Keratinocyte (primary cell): ENCODE measurements around the gene CASTOR1. TPM values are rescaled to one million over a fixed set of nuclear protein-coding genes. Genes with fewer than 3 reads are reported as not detected.

Source experiments
- DNase-seq: peaks from one replicate; pipeline ENCODE4 v3.0.0-alpha.2; 2011; ENCODE audit warnings: low read depth, missing footprints, low spot score
- FAIRE-seq: peaks from 2 replicates; lab custom pipeline; 2011; peaks lifted over from hg19 to GRCh38; lab: Jason Lieb, UNC
- H2AFZ ChIP-seq: 2 replicates; pipeline ENCODE4 v1.6.0; 2012; ENCODE audit warnings: low read length, control low read depth, inconsistent platforms; ENCODE audit not compliant: control insufficient read depth
- H3K27ac ChIP-seq: 2 replicates; pipeline ENCODE4 v1.5.1; 2011; ENCODE audit warnings: low read length; ENCODE audit not compliant: control insufficient read depth, insufficient read depth
- H3K27me3 ChIP-seq: 3 replicates; pipeline ENCODE4 v1.6.0; 2011; ENCODE audit warnings: low read length; ENCODE audit not compliant: control insufficient read depth, insufficient read depth; ENCODE audit errors: extremely low read depth
- H3K36me3 ChIP-seq, 2 experiments: 2 replicates in 1 of 2; 3 replicates in 1 of 2; pipeline ENCODE4 v1.5.1; 2011; ENCODE audit warnings: low read length in 2 of 2, mild to moderate bottlenecking in 1 of 2; ENCODE audit not compliant: control insufficient read depth in 2 of 2, insufficient read depth in 2 of 2; ENCODE audit errors: extremely low read depth in 1 of 2
- H3K4me1 ChIP-seq: 3 replicates; pipeline ENCODE4 v1.5.1; 2011; ENCODE audit warnings: low read length; ENCODE audit not compliant: control insufficient read depth, insufficient read depth; ENCODE audit errors: extremely low read depth
- H3K4me2 ChIP-seq: 3 replicates; pipeline ENCODE4 v1.6.0; 2011; ENCODE audit warnings: low read depth, low read length; ENCODE audit not compliant: control insufficient read depth, insufficient read depth; ENCODE audit errors: extremely low read depth
- H3K4me3 ChIP-seq, 3 experiments: fragments of 200-600 bp in 1 of 3; sonication (generic) in 1 of 3; 2 replicates in 2 of 3; 3 replicates in 1 of 3; pipeline ENCODE4 v1.5.1; 2011 to 2016; ENCODE audit warnings: low read length in 3 of 3, mild to moderate bottlenecking in 3 of 3, control low read depth in 2 of 3, inconsistent platforms in 1 of 3, low read depth in 1 of 3, mixed read lengths in 1 of 3, mixed run types in 1 of 3, moderate library complexity in 1 of 3; ENCODE audit not compliant: control insufficient read depth in 2 of 3, insufficient read depth in 2 of 3; ENCODE audit errors: extremely low read depth in 1 of 3
- H3K79me2 ChIP-seq: 2 replicates; pipeline ENCODE4 v1.6.0; 2012; ENCODE audit warnings: low read length; ENCODE audit not compliant: control insufficient read depth, insufficient read depth
- H3K9ac ChIP-seq: 3 replicates; pipeline ENCODE4 v1.6.0; 2011; ENCODE audit warnings: low read length; ENCODE audit not compliant: control insufficient read depth, insufficient read depth; ENCODE audit errors: extremely low read depth
- H3K9me1 ChIP-seq: 3 replicates; pipeline ENCODE4 v1.6.0; 2011; ENCODE audit warnings: low read length; ENCODE audit not compliant: control insufficient read depth, insufficient read depth; ENCODE audit errors: extremely low read depth
- H3K9me3 ChIP-seq: 2 replicates; pipeline ENCODE4 v1.5.1; 2012; ENCODE audit warnings: low read depth, low read length; ENCODE audit not compliant: control insufficient read depth
- H4K20me1 ChIP-seq: 3 replicates; pipeline ENCODE4 v1.6.0; 2011; ENCODE audit warnings: low read length; ENCODE audit not compliant: control insufficient read depth, insufficient read depth; ENCODE audit errors: extremely low read depth
- CTCF ChIP-seq, 3 experiments: IDR thresholded peaks in 1 of 3; conservative IDR thresholded peaks in 1 of 3; optimal IDR thresholded peaks in 1 of 3; 2 replicates in 2 of 3; 3 replicates in 1 of 3; pipeline versions ENCODE3 to v1.5.1; 2011; ENCODE audit warnings: low read length in 3 of 3, mild to moderate bottlenecking in 3 of 3, moderate library complexity in 2 of 3, control low read depth in 1 of 3, inconsistent platforms in 1 of 3; ENCODE audit not compliant: insufficient read depth in 2 of 3; ENCODE audit errors: extremely low read depth in 1 of 3
- EZH2 ChIP-seq: IDR thresholded peaks from one replicate; pipeline ENCODE4 v1.6.1; 2012; ENCODE audit warnings: inconsistent platforms, mild to moderate bottlenecking, low read length, moderate library complexity
- dilution Hi-C: fragments of 300-500 bp; cut with MboI; formaldehyde crosslinking; loops from one replicate; pipeline ENCODE4 v1.7.0; 2020; ENCODE audit warnings: low sequenced_read_pairs; ENCODE audit not compliant: extremely low pct_ligation_motif_present
- polyA plus RNA-seq, 5 experiments: library from polyadenylated mRNA; depleted of rRNA in 3 of 5; stranded (reverse) in 3 of 5; stranded (forward) in 1 of 5; unstranded in 1 of 5; fragments of >200 nt; gene quantifications; 1 replicate in 1 of 5; 2 replicates in 3 of 5; 3 replicates in 1 of 5; pipeline versions ENCODE4 v1.2.1 to v1.2.3, GENCODE V29; 2011 to 2012; ENCODE audit warnings: missing spikeins in 2 of 5, low read depth in 1 of 5, low replicate concordance in 1 of 5

CASTOR1 gene
- polyA plus RNA-seq, 1 donor (not counting 4 experiments of a cell fraction or from before 2014, with no cell fraction given), result 9.1 TPM

- no peak overlapping the region for H3K9ac ChIP-seq
- FAIRE-seq, result peak; percentile 39
- H3K27me3 ChIP-seq, result no peaks in the 10 kb centered on the region
- peaks cover 13% of the 10 kb centered on the region for H4K20me1 ChIP-seq
- no peak overlapping the region for H2AFZ ChIP-seq
- peaks cover 93% of the 10 kb centered on the region for H3K4me1 ChIP-seq
- no peak for DNase-seq
- H3K79me2 ChIP-seq, result peaks cover 41% of the 10 kb centered on the region
- H3K4me2 ChIP-seq, result no peak overlapping the region
- H3K36me3 ChIP-seq, result peaks cover 3 to 10% of the 10 kb centered on the region in 2 experiments
- H3K27ac ChIP-seq, result no peak overlapping the region
- dilution Hi-C loops, result no loop called here
- no peak overlapping the region for H3K4me3 ChIP-seq
- TF ChIP-seq EZH2 (no peak), CTCF (optimal IDR thresholded peaks at IDR 0.05 in 1 of 3, IDR thresholded peaks at IDR 0.05 in 1 of 3, conservative IDR thresholded peaks at IDR 0.05 in 1 of 3; ENCODE audit: extremely low read depth in 1 of 3, insufficient read depth in 2 of 3, low read length in 3 of 3) (no peak)
- H3K9me1 ChIP-seq, result peaks cover 17% of the 10 kb centered on the region
- no peaks in the 10 kb centered on the region for H3K9me3 ChIP-seq
Measured at GRCh38 chr22:30308093-30308492, 18.8 kb upstream of the CASTOR1 start.

DNA sequence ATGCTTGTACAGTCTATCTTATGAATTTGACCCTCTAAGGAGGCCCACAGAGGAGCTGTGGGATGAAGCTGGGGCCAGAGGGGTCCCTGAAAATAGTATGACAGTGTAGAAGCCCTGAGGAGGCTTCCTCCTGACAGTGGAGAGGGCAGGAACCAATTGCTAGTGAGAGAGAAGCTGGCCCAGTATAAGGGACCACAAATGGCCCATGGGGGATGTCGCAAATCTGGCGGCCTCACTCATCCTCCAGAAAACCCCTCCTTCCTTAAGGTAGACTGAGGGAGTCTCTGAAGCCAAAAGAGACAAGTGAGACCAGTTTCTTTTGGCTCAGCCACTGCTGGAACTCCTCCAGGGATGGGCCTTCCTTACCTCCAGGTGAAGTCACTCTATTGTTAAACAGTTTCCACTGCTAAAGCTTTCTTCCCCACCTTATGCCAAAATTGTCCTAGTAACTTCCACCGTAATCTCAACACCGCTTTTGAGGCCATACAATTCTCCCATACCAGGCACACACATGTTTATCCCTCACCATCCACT lies 17.8 kb upstream of the CASTOR1 start:
- TF ChIP-seq CTCF (optimal IDR thresholded peaks at IDR 0.05 in 1 of 3, IDR thresholded peaks at IDR 0.05 in 1 of 3, conservative IDR thresholded peaks at IDR 0.05 in 1 of 3; ENCODE audit: extremely low read depth in 1 of 3, insufficient read depth in 2 of 3, low read length in 3 of 3) (no peak), EZH2 (no peak)
- Histone ChIP-seq H3K27me3 (no peaks in the 10 kb centered on the region), H3K4me2 (no peak overlapping the region), H3K79me2 (peaks cover 41% of the 10 kb centered on the region), H2AFZ (no peak overlapping the region), H3K9ac (no peak overlapping the region), H3K9me3 (no peaks in the 10 kb centered on the region), H3K27ac (no peak overlapping the region), H3K4me1 (peaks cover 93% of the 10 kb centered on the region), H3K4me3 (no peak overlapping the region), H3K36me3 (peaks cover 0 to 10% of the 10 kb centered on the region in 2 experiments), H3K9me1 (peaks cover 15% of the 10 kb centered on the region), H4K20me1 (peaks cover 8% of the 10 kb centered on the region)
- FAIRE-seq, result peak; percentile 70
- dilution Hi-C loops, result no loop called here
- no peak for DNase-seq
